Measurements from ENCODE around the gene PDGFC. TPM values are rescaled to one million over a fixed set of nuclear protein-coding genes. Genes with fewer than 3 reads are reported as not detected.

Gene PDGFC
- polyA plus RNA-seq, 1 donor from 2014 or later, result 3.8 TPM

GRCh38 chr4:156827519-156827918 is 144.1 kb downstream of the PDGFC start:
- H3K9me3 ChIP-seq (ENCODE audit: low read length), result no peaks in the 10 kb centered on the region
- H3K4me3 ChIP-seq (ENCODE audit: low read length), result no peak overlapping the region
- H3K27me3 ChIP-seq (ENCODE audit: insufficient read depth, low read depth, low read length), result no peaks in the 10 kb centered on the region
- H3K4me2 ChIP-seq (ENCODE audit: low read length), result no peak overlapping the region
- TF ChIP-seq REST (IDR thresholded peaks at IDR 0.05; ENCODE audit: borderline replicate concordance), result no peak
- no peak for TF ChIP-seq MXI1 (conservative IDR thresholded peaks at IDR 0.05; ENCODE audit: poor library complexity, severe bottlenecking)
- TF ChIP-seq EP300 (conservative IDR thresholded peaks at IDR 0.05; ENCODE audit: poor library complexity, severe bottlenecking), result no peak
- no peak for TF ChIP-seq EZH2 (IDR thresholded peaks at IDR 0.05; ENCODE audit: borderline replicate concordance, insufficient read depth, low read length, poor library complexity, severe bottlenecking)
- TF ChIP-seq TAF1 (IDR thresholded peaks at IDR 0.05; ENCODE audit: low read depth), result no peak
- no peak for TF ChIP-seq RAD21 (conservative IDR thresholded peaks at IDR 0.05)
- TF ChIP-seq SMC3 (conservative IDR thresholded peaks at IDR 0.05; ENCODE audit: poor library complexity), result no peak
- no peak for TF ChIP-seq CTCF (IDR thresholded peaks at IDR 0.05; ENCODE audit: poor library complexity, severe bottlenecking)
- TF ChIP-seq POLR2AphosphoS5 (IDR thresholded peaks at IDR 0.05), result no peak
- H3F3A ChIP-seq (ENCODE audit: insufficient read depth, low read length, poor library complexity, severe bottlenecking), result no peaks in the 10 kb centered on the region
- no peak overlapping the region for H2AFZ ChIP-seq (ENCODE audit: low read depth, low read length)
- H4K20me1 ChIP-seq (ENCODE audit: insufficient read depth), result no peaks in the 10 kb centered on the region
- no peak overlapping the region for H3K27ac ChIP-seq (ENCODE audit: low read length)
- H3K9me2 ChIP-seq (ENCODE audit: insufficient read depth, low read length), result no peaks in the 10 kb centered on the region
- H3K79me2 ChIP-seq (replicated peaks; ENCODE audit: insufficient read depth, low read length), result no peaks in the 10 kb centered on the region
- H3K36me3 ChIP-seq (ENCODE audit: insufficient read depth, low read length), result no peaks in the 10 kb centered on the region
- no peak overlapping the region for H3K9ac ChIP-seq (ENCODE audit: low read length)

GRCh38 chr4:156825074-156825473 is 146.5 kb downstream of the PDGFC start:
- H3K9me3 ChIP-seq (ENCODE audit: low read length), result no peaks in the 10 kb centered on the region
- H3K4me2 ChIP-seq (ENCODE audit: low read length), result no peak overlapping the region
- no peak overlapping the region for H3K9ac ChIP-seq (ENCODE audit: low read length)
- H3K36me3 ChIP-seq (ENCODE audit: insufficient read depth, low read length), result no peaks in the 10 kb centered on the region
- no peak overlapping the region for H3K4me3 ChIP-seq (ENCODE audit: low read length)
- H3K79me2 ChIP-seq (replicated peaks; ENCODE audit: insufficient read depth, low read length), result no peaks in the 10 kb centered on the region
- no peaks in the 10 kb centered on the region for H3K9me2 ChIP-seq (ENCODE audit: insufficient read depth, low read length)
- TF ChIP-seq REST (IDR thresholded peaks at IDR 0.05; ENCODE audit: borderline replicate concordance), result no peak
- no peak for TF ChIP-seq CTCF (IDR thresholded peaks at IDR 0.05; ENCODE audit: poor library complexity, severe bottlenecking)
- no peak for TF ChIP-seq EZH2 (IDR thresholded peaks at IDR 0.05; ENCODE audit: borderline replicate concordance, insufficient read depth, low read length, poor library complexity, severe bottlenecking)
- no peak for TF ChIP-seq EP300 (conservative IDR thresholded peaks at IDR 0.05; ENCODE audit: poor library complexity, severe bottlenecking)
- no peak for TF ChIP-seq RAD21 (conservative IDR thresholded peaks at IDR 0.05)
- no peak for TF ChIP-seq SMC3 (conservative IDR thresholded peaks at IDR 0.05; ENCODE audit: poor library complexity)
- TF ChIP-seq TAF1 (IDR thresholded peaks at IDR 0.05; ENCODE audit: low read depth), result no peak
- no peak for TF ChIP-seq MXI1 (conservative IDR thresholded peaks at IDR 0.05; ENCODE audit: poor library complexity, severe bottlenecking)
- TF ChIP-seq POLR2AphosphoS5 (IDR thresholded peaks at IDR 0.05), result no peak
- H4K20me1 ChIP-seq (ENCODE audit: insufficient read depth), result no peaks in the 10 kb centered on the region
- H3K27ac ChIP-seq (ENCODE audit: low read length), result no peak overlapping the region
- no peak overlapping the region for H2AFZ ChIP-seq (ENCODE audit: low read depth, low read length)
- H3K27me3 ChIP-seq (ENCODE audit: insufficient read depth, low read depth, low read length), result no peaks in the 10 kb centered on the region
- H3F3A ChIP-seq (ENCODE audit: insufficient read depth, low read length, poor library complexity, severe bottlenecking), result no peaks in the 10 kb centered on the region
